Endothelial cell of umbilical vein (primary cell): ENCODE measurements around the gene TSPAN1. TPM values are rescaled to one million over a fixed set of nuclear protein-coding genes. Genes with fewer than 3 reads are reported as not detected.
"Not testable (repeated sequence)": the region's sequence is repeated elsewhere in the genome, so short reads cannot be mapped to it uniquely, and the experiment has no call there.

Source experiments
- BruUV-seq: library from RNA; stranded (reverse); fragments of 400-500 nt; replicated peaks from 2 replicates; lab custom pipeline; 2021; lab: Mats Ljungman, UMichigan
- CTCF ChIA-PET: fragments of 300-600, 350-600 bp; sonication (Branson Sonifier 250); formaldehyde crosslinking; loops from one replicate; lab custom pipeline; 2021; ENCODE audit warnings: antibody characterized with exemption, inconsistent platforms; lab: Charles Lee
- POLR2A ChIA-PET: fragments of 300-600, 350-600 bp; sonication (Branson Sonifier 250); formaldehyde crosslinking; loops from one replicate; lab custom pipeline; 2021; ENCODE audit warnings: antibody characterized with exemption, inconsistent platforms; lab: Charles Lee
- DNase-seq: peaks from one replicate; pipeline ENCODE4 v3.0.0-alpha.2; 2011; ENCODE audit warnings: low read depth, low spot score
- FAIRE-seq: peaks from 2 replicates; lab custom pipeline; 2011; peaks lifted over from hg19 to GRCh38; lab: Jason Lieb, UNC
- H2AFZ ChIP-seq: 2 replicates; pipeline ENCODE4 v1.6.0; 2012; ENCODE audit warnings: low read depth, low read length, control low read depth, inconsistent platforms
- H3K27ac ChIP-seq: 2 replicates; pipeline ENCODE4 v1.5.1; 2011; ENCODE audit warnings: low read depth, mild to moderate bottlenecking, control low read depth, low read length, moderate library complexity; ENCODE audit not compliant: insufficient read depth
- H3K27me3 ChIP-seq, 2 experiments: 2 replicates each; pipeline versions ENCODE4 v1.6.0 to v1.6.1; 2011; ENCODE audit warnings: low read length in 2 of 2, mixed read lengths in 1 of 2; ENCODE audit not compliant: control insufficient read depth in 2 of 2, insufficient read depth in 2 of 2
- H3K36me3 ChIP-seq, 2 experiments: 2 replicates in 1 of 2; 3 replicates in 1 of 2; pipeline ENCODE4 v1.5.1; 2011; ENCODE audit warnings: low read length in 2 of 2, mild to moderate bottlenecking in 1 of 2, moderate library complexity in 1 of 2; ENCODE audit not compliant: control insufficient read depth in 2 of 2, insufficient read depth in 2 of 2; ENCODE audit errors: extremely low read depth in 1 of 2
- H3K4me1 ChIP-seq: 3 replicates; pipeline ENCODE4 v1.5.1; 2011; ENCODE audit warnings: mild to moderate bottlenecking, low read length; ENCODE audit not compliant: control insufficient read depth, insufficient read depth; ENCODE audit errors: extremely low read depth
- H3K4me2 ChIP-seq: 2 replicates; pipeline ENCODE4 v1.6.1; 2011; ENCODE audit warnings: low read length, control low read depth, mixed read lengths; ENCODE audit not compliant: insufficient read depth
- H3K4me3 ChIP-seq, 3 experiments: fragments of 200-600 bp in 1 of 3; sonication (generic), shearing (Covaris generic) in 1 of 3; replicated peaks in 1 of 3; 2 replicates each; pipeline ENCODE4 v1.5.1; 2011 to 2016; ENCODE audit warnings: control low read depth in 3 of 3, low read length in 3 of 3, mild to moderate bottlenecking in 2 of 3, inconsistent platforms in 1 of 3, low read depth in 1 of 3, moderate library complexity in 1 of 3; ENCODE audit not compliant: insufficient read depth in 1 of 3
- H3K79me2 ChIP-seq: 2 replicates; pipeline ENCODE4 v1.6.0; 2012; ENCODE audit warnings: low read length, inconsistent platforms; ENCODE audit not compliant: control insufficient read depth, insufficient read depth
- H3K9ac ChIP-seq: replicated peaks from 2 replicates; pipeline ENCODE3; 2011; ENCODE audit warnings: low read length, control low read depth; ENCODE audit not compliant: insufficient read depth; ENCODE audit errors: extremely low read depth
- H3K9me1 ChIP-seq: replicated peaks from 3 replicates; pipeline ENCODE4 v1.6.0; 2011; ENCODE audit warnings: mild to moderate bottlenecking, low read length; ENCODE audit not compliant: control insufficient read depth, insufficient read depth; ENCODE audit errors: extremely low read depth
- H3K9me3 ChIP-seq: replicated peaks from 2 replicates; pipeline ENCODE4 v1.5.1; 2012; ENCODE audit warnings: low read length, inconsistent platforms; ENCODE audit not compliant: control insufficient read depth, insufficient read depth
- H4K20me1 ChIP-seq: replicated peaks from 2 replicates; pipeline ENCODE3; 2011; ENCODE audit warnings: mild to moderate bottlenecking, low read length; ENCODE audit not compliant: control insufficient read depth, insufficient read depth; ENCODE audit errors: extremely low read depth
- CTCF ChIP-seq, 2 donors: IDR thresholded peaks; 1 replicate in 1 of 2; 2 replicates in 1 of 2; pipeline ENCODE4 v1.5.1; 2011; ENCODE audit warnings: low read length in 2 of 2, mild to moderate bottlenecking in 2 of 2, moderate library complexity in 2 of 2, control low read depth in 1 of 2, inconsistent platforms in 1 of 2, low read depth in 1 of 2; ENCODE audit not compliant: insufficient read depth in 1 of 2; ENCODE audit errors: extremely low read depth in 1 of 2
- EZH2 ChIP-seq: IDR thresholded peaks from 2 replicates; pipeline ENCODE4 v1.6.1; 2012; ENCODE audit warnings: borderline replicate concordance, low read depth, mild to moderate bottlenecking, moderate library complexity, low read length, inconsistent platforms; ENCODE audit not compliant: severe bottlenecking
- FOS ChIP-seq: IDR thresholded peaks from 2 replicates; pipeline ENCODE4 v1.6.1; 2011; ENCODE audit warnings: mild to moderate bottlenecking, low read length, moderate library complexity, borderline replicate concordance; ENCODE audit not compliant: insufficient read depth
- GATA2 ChIP-seq: IDR thresholded peaks from 2 replicates; pipeline ENCODE4 v1.7.0; 2011; ENCODE audit warnings: low read depth, mild to moderate bottlenecking, moderate library complexity, mixed read lengths, low read length; ENCODE audit not compliant: insufficient read length, insufficient read depth
- JUN ChIP-seq: IDR thresholded peaks from 2 replicates; pipeline ENCODE4 v1.6.1; 2011; ENCODE audit warnings: borderline replicate concordance, low read depth; ENCODE audit not compliant: insufficient read length, insufficient read depth
- MAX ChIP-seq: IDR thresholded peaks from 2 replicates; pipeline ENCODE4 v1.6.1; 2011; ENCODE audit not compliant: insufficient read depth, insufficient read length
- MYC ChIP-seq: IDR thresholded peaks from one replicate; pipeline ENCODE4 v1.6.1; 2011; ENCODE audit warnings: mild to moderate bottlenecking, low read depth, low read length
- POLR2A ChIP-seq: IDR thresholded peaks from 2 replicates; pipeline ENCODE4 v1.6.1; 2012; ENCODE audit warnings: low read depth, mild to moderate bottlenecking, control low read depth, low read length
- POLR2AphosphoS5 ChIP-seq: IDR thresholded peaks from 2 replicates; pipeline ENCODE4 v1.6.1; 2012; ENCODE audit warnings: low read depth, mild to moderate bottlenecking, control low read depth, low read length, moderate library complexity; ENCODE audit not compliant: insufficient read depth
- dilution Hi-C: fragments of 300-500 bp; cut with MboI; formaldehyde crosslinking; loops from one replicate; pipeline ENCODE4 v1.15.0; 2019; ENCODE audit warnings: low sequenced_read_pairs; ENCODE audit not compliant: extremely low pct_ligation_motif_present
- intact Hi-C: fragments of 100-400 bp; cut with micrococcal nuclease; formaldehyde crosslinking; loops from one replicate; pipeline ENCODE4 v1.10.0; 2022
- polyA plus RNA-seq, 4 experiments: library from polyadenylated mRNA; depleted of rRNA in 3 of 4; stranded (reverse) in 3 of 4; unstranded in 1 of 4; fragments of >200 nt; gene quantifications; 2 replicates each; pipeline versions ENCODE4 v1.2.1 to v1.2.3, GENCODE V29; 2011 to 2012; ENCODE audit warnings: missing spikeins in 1 of 4
- total RNA-seq: library from RNA; stranded (reverse); gene quantifications from 2 replicates; pipeline ENCODE4 v1.2.3, GENCODE V29; 2021

TSPAN1 gene
- total and polyA plus RNA-seq, 2 donors (not counting 3 experiments of a cell fraction or from before 2014, with no cell fraction given) = 0.65 to 0.88 TPM

- POLR2A ChIA-PET = no interaction called here
- Histone ChIP-seq H3K9me1 (no peaks in the 10 kb centered on the region), H3K4me3 (no peak overlapping the region), H3K36me3 (no peaks in the 10 kb centered on the region), H3K79me2 (no peaks in the 10 kb centered on the region), H3K4me1 (peaks cover 2% of the 10 kb centered on the region), H3K27ac (no peak overlapping the region), H2AFZ (no peak overlapping the region), H3K9me3 (no peaks in the 10 kb centered on the region), H3K4me2 (no peak overlapping the region), H3K27me3 (no peaks in the 10 kb centered on the region), H4K20me1 (no peaks in the 10 kb centered on the region), H3K9ac (no peak overlapping the region)
- DNase-seq (no peak), FAIRE-seq (no peak)
- intact Hi-C loops (loop anchor here (5.0 to 10.0 kb wide), 2 partner anchors 329 to 537 kb away; partner anchors contain the start of genes GPBP1L1 and TMEM69), dilution Hi-C loops (no loop called here)
- CTCF ChIA-PET = interaction anchor here (1.0 to 4.5 kb wide), 4 partner anchors 37 to 185 kb away, joined by 3 to 146 read pairs (median 4); no protein-coding TSS in a partner anchor
- no TSS peak for BruUV-seq
- TF ChIP-seq JUN (no peak), MYC (no peak), GATA2 (no peak), MAX (no peak), POLR2AphosphoS5 (no peak), POLR2A (no peak), EZH2 (no peak), CTCF (IDR thresholded peaks at IDR 0.05; ENCODE audit: extremely low read depth in 1 of 2, insufficient read depth in 1 of 2, low read depth in 1 of 2, low read length in 2 of 2) (no peak), FOS (no peak)
Observed at GRCh38 chr1:46221749-46222148, 46.9 kb downstream of the TSPAN1 start.

- H3K27me3 ChIP-seq, H3K9ac ChIP-seq, H4K20me1 ChIP-seq, H2AFZ ChIP-seq, dilution Hi-C loops, H3K36me3 ChIP-seq, H3K27ac ChIP-seq, FAIRE-seq, H3K4me3 ChIP-seq, H3K9me1 ChIP-seq, H3K4me2 ChIP-seq, BruUV-seq, H3K9me3 ChIP-seq, H3K79me2 ChIP-seq, H3K4me1 ChIP-seq, DNase-seq: not testable (repeated sequence)
- POLR2A ChIA-PET = interaction anchor here (0.8 kb wide), 1 partner anchor 22 kb away, joined by 3 read pairs; no protein-coding TSS in a partner anchor
- CTCF ChIA-PET = interaction anchor here (0.6 to 4.5 kb wide), 39 partner anchors 7 to 537 kb away, joined by 3 to 146 read pairs (median 4); partner anchors contain the start of genes GPBP1L1, LURAP1, PIK3R3 and POMGNT1
- intact Hi-C loops = loop anchor here (1.0 to 10.0 kb wide), 8 partner anchors 25 to 538 kb away; partner anchors contain the start of genes GPBP1L1, POMGNT1 and TMEM69
Observed at GRCh38 chr1:46223055-46223454, 48.2 kb downstream of the TSPAN1 start.
